GM18505 (cell line): ENCODE measurements around the gene ADSS1.

Source experiments
- ATAC-seq: cut with Tn5 transposase; IDR thresholded peaks from one replicate; pipeline ENCODE4 v1.9.1; 2021; ENCODE audit not compliant: unreplicated experiment
- POLR2A ChIP-seq: IDR thresholded peaks from 4 replicates; pipeline ENCODE4 v1.6.1; 2011; ENCODE audit warnings: borderline replicate concordance; ENCODE audit not compliant: insufficient read depth, insufficient read length; ENCODE audit errors: extremely low read depth

The ADSS1 gene

GRCh38 chr14:104751539-104752422 lies 27.8 kb downstream of the ADSS1 start:
- TF ChIP-seq POLR2A, result no peak
- ATAC-seq, result no peak

GRCh38 chr14:104752423-104752734 lies 28.4 kb downstream of the ADSS1 start:
- no peak for ATAC-seq

DNA sequence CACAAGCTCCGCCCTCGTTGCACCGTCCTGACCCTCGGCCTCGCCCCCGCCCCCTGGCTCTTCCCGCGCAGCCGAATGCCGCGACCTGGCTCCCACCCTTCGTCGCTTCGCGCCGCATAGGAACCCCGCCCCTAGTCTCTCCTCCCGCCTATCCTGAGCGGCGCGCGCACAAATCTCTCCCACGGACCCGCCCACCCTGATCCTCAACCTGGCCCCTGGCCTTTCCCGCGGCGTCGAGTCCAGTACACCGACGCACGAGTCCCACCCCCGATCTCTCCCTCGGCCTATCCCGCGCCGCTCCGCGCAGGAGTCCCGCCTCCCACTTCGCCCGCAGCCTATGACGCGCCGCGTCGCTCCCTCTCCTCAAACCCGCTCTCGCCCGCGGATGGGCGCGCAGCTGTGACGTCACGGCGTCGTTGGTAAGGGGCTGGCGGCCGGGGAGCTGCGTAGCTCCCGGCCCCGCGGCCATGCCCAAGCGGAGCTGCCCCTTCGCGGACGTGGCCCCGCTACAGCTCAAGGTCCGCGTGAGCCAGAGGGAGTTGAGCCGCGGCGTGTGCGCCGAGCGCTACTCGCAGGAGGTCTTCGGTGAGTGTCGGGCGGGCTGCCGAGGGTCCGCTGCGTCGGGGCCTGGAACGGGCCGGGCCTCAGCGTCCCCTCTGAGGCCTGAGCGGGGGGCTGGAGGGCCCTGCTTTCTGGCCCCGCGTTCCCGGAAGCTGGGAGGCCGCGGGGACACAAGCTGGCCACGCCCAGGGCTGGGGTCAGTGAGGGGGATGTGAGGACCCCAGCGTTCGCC lies 28.9 kb downstream of the ADSS1 start, which contains the start of gene SIVA1:
Gene SIVA1 (plus strand): TSS at position 413 of the 793 bp plus-strand sequence. CDS start 55 bp downstream, at position 468.
- TF ChIP-seq POLR2A, result peak; percentile 76
- ATAC-seq, result peak; percentile 86

More at GRCh38 chr14:104752423-104752734, 28.4 kb downstream of the ADSS1 start:
- peak; percentile 47 for TF ChIP-seq POLR2A

- TF ChIP-seq POLR2A, result no peak
- no peak for ATAC-seq
Observed at GRCh38 chr14:104753528-104754212, 29.6 kb downstream of the ADSS1 start.

DNA sequence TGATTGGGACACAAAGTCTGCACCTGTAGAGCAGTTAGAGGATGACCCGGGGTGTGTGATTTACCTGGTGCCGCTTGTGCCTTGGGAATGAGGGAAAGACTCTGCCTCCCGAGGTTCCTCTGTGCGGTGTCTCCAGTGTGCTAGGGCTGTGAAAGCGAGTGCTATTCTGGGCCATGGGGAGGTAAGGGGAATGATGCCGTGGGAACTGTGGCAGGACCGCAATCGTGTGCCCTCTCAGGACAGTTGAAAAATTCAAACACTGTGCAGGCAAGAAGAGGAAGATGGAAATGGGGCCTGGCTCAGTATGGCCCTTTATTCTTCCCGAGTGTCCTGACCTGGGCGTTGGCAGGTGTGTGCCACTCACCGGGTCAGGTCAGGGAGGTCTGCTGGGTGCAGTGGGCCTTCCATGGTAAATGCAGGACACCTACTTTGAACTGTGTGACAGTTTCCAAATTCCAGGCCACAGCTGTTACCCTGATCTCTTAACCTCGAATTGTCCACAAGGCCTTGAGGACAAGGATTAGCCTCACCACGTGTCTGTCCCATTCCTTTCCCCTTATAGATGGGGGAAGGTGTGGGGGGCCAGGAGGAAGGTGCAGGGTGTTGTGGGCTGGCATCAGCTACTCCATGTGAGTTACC lies 30.3 kb downstream of the ADSS1 start:
- no peak for ATAC-seq

GRCh38 chr14:104755621-104756020 lies 31.6 kb downstream of the ADSS1 start:
- TF ChIP-seq POLR2A, result no peak
- ATAC-seq, result no peak

More for the DNA sequence above, 30.3 kb downstream of the ADSS1 start:
- no peak for TF ChIP-seq POLR2A

- no peak for ATAC-seq
- no peak for TF ChIP-seq POLR2A
Observed at GRCh38 chr14:104756477-104757237, 32.6 kb downstream of the ADSS1 start.

DNA sequence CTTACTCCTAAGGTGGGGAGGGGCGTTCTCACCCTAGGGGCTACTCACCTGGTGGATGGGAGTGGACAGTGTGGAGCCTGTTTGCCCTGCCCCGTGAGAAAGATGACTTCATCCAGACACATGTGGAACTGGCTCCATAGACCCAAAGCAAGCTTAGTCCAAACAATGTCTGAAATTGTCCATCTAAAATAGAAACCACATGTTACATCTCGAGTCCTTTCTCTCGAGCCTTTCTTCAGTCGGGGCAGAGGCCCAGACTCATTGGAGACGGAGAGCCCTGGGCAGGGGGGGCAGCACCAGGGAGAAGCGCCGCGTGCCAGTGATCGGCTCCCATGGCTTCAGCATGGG lies 33.2 kb downstream of the ADSS1 start:
- no peak for ATAC-seq
- no peak for TF ChIP-seq POLR2A

GRCh38 chr14:104757681-104758392 lies 33.8 kb downstream of the ADSS1 start:
- no peak for ATAC-seq
- TF ChIP-seq POLR2A, result no peak

GRCh38 chr14:104758981-104759969 lies 35.2 kb downstream of the ADSS1 start:
- TF ChIP-seq POLR2A, result no peak
- ATAC-seq, result no peak

DNA sequence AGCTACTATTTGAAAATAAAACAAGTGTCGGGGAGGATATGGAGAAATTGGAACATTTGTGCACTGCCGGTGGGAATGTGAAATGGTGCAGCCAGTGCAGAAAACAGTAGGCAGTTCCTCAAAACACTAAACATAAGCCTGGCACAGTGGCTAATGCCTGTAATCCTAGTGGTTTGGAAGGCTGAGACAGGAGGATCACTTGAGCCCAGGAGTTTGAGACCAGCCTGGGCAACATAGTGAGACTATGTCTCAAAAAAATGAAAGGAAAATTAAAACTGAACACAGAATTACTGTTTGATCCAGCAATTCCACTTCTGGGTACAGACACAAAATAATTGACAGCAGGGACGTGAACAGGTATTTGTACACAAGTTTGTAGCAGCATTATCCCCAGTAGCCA lies 41.5 kb downstream of the ADSS1 start:
- no peak for ATAC-seq

More for the DNA sequence above, 41.5 kb downstream of the ADSS1 start:
- TF ChIP-seq POLR2A, result no peak
